Retinal pigment epithelial cell (primary cell): ENCODE data around the gene POTEC.
"Not testable (repeated sequence)": the region's sequence is repeated elsewhere in the genome, so short reads cannot be mapped to it uniquely, and the experiment has no call there.

ENCODE experiments used
- DNase-seq: peaks from one replicate; pipeline ENCODE4 v3.0.0-alpha.2; 2010; ENCODE audit warnings: low read depth
- H3K4me3 ChIP-seq: 2 replicates; pipeline ENCODE4 v1.5.1; 2011; ENCODE audit warnings: mild to moderate bottlenecking, low read length, control low read depth, moderate library complexity

The POTEC gene

GRCh38 chr18:14465989-14466388 is 77.4 kb downstream of the POTEC start:
- not testable (repeated sequence) for H3K4me3 ChIP-seq, DNase-seq
